Measurements from ENCODE around the gene ABO.

DNA sequence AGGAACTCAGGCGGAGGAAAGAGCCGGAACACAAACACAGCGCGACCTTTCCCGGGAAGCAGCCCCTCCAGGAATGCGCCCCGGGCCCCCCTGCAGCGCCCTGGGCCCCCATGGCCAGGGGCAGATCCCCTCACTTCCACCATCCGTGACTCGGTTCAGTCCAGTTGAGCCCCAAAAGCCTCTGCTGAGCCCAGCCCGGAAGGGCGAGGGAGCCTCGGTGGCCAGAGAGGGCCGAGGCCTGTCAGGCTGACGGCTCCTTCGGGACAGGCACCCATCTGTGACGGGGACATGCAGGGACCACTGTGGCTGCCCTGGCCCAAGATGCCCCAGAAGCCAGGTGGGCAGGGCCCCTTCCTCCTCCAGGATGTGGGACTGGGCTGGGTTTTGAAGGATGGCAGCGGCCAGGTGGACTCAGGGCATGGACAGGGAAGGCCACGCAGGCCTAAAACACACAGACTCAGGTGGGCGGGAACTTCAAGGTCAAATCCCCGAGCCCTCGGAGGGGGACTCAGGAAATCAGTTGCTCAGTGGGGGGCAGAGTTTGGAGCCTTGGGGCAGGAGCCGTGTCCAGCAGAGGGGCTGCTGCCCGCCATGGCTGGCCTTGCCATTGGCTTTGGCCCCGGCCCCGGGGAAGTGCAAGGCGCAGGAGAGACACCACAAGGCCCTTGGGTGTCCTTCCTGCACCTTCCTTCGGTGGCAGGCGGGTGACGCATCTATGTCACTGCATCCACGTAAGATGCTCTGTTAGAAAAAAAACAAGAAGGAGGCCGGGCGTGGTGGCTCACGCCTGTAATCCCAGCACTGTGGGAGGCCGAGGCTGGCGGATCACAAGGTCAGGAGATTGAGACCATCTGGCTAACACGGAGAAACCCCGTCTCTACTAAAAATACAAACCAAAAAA is 29.7 kb upstream of the ABO start:
- no peak for TF ChIP-seq POLR2A (IDR thresholded peaks at IDR 0.05)
- TF ChIP-seq, protein P1, sequence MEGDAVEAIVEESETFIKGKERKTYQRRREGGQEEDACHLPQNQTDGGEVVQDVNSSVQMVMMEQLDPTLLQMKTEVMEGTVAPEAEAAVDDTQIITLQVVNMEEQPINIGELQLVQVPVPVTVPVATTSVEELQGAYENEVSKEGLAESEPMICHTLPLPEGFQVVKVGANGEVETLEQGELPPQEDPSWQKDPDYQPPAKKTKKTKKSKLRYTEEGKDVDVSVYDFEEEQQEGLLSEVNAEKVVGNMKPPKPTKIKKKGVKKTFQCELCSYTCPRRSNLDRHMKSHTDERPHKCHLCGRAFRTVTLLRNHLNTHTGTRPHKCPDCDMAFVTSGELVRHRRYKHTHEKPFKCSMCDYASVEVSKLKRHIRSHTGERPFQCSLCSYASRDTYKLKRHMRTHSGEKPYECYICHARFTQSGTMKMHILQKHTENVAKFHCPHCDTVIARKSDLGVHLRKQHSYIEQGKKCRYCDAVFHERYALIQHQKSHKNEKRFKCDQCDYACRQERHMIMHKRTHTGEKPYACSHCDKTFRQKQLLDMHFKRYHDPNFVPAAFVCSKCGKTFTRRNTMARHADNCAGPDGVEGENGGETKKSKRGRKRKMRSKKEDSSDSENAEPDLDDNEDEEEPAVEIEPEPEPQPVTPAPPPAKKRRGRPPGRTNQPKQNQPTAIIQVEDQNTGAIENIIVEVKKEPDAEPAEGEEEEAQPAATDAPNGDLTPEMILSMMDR (IDR thresholded peaks at IDR 0.05): no peak
